GM10266 (cell line): Measurements from ENCODE around the gene OR10D3.
"Not testable (repeated sequence)": the region's sequence is repeated elsewhere in the genome, so short reads cannot be mapped to it uniquely, and the experiment has no call there.

Experiments
- DNase-seq: peaks from one replicate; pipeline ENCODE4 v3.0.0; 2012; ENCODE audit errors: extremely low spot score
- TF ChIP-seq, protein P1 (sequence below): IDR thresholded peaks from 2 replicates; pipeline ENCODE4 v1.5.1; 2012; ENCODE audit warnings: mild to moderate bottlenecking, low read depth; ENCODE audit not compliant: control insufficient read depth, insufficient read depth; ENCODE audit errors: missing control alignments

OR10D3 gene

GRCh38 chr11:124207102-124207792 lies 24.1 kb downstream of the OR10D3 start:
- DNase-seq, result no peak
- TF ChIP-seq, protein P1, sequence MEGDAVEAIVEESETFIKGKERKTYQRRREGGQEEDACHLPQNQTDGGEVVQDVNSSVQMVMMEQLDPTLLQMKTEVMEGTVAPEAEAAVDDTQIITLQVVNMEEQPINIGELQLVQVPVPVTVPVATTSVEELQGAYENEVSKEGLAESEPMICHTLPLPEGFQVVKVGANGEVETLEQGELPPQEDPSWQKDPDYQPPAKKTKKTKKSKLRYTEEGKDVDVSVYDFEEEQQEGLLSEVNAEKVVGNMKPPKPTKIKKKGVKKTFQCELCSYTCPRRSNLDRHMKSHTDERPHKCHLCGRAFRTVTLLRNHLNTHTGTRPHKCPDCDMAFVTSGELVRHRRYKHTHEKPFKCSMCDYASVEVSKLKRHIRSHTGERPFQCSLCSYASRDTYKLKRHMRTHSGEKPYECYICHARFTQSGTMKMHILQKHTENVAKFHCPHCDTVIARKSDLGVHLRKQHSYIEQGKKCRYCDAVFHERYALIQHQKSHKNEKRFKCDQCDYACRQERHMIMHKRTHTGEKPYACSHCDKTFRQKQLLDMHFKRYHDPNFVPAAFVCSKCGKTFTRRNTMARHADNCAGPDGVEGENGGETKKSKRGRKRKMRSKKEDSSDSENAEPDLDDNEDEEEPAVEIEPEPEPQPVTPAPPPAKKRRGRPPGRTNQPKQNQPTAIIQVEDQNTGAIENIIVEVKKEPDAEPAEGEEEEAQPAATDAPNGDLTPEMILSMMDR, result no peak

DNA sequence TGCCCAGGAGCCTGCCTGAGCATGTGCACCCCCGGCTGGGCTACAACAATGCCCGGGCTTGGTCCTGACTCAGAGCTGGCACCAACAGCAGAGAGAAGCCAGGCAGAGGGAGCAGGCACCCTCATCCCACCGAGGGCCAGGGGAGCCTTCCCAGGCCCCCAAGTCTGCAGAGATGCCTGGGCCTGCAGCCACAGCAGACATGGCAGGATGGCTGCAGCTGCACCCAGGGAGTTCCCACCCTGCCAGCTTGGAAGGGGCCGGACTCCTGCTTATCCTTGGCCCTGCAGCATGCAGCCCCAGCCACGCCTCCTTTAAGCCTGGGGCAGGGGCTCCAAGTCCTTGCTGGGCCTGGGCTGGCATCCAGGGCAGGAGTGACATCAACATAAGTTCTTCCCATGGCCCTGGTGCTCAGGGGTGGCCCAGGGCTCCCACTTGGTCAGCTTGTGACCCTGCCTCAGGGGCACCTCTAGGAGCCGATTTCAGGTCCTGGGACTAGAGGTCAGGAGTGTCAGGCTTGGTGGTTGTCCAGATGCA lies 26.7 kb downstream of the OR10D3 start:
- no peak for DNase-seq
- TF ChIP-seq, protein P1, result no peak

DNA sequence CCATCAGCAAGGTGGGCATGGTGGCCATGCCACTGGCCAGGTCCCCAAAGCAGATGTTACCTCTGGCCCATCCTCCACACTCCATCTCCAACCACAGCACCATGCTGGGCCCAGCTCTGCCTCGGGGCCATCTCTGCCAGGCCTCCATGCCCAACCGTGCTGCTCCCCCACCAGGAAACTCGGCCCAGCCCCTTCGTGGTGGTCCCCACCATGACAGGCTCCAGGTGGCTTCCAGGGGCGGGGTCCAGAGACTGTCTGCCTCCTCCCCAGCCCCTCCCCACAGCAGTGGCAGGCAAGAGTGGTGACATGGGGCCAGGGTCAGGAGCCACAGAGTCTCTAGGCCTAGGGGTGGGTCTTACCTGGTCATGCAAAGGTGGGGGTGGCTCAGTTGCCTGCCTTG lies 27.3 kb downstream of the OR10D3 start:
- no peak for DNase-seq
- TF ChIP-seq, protein P1, result no peak

- DNase-seq, result no peak
- TF ChIP-seq, protein P1, result no peak
Observed at GRCh38 chr11:124211321-124211720, 28.2 kb downstream of the OR10D3 start.

DNA sequence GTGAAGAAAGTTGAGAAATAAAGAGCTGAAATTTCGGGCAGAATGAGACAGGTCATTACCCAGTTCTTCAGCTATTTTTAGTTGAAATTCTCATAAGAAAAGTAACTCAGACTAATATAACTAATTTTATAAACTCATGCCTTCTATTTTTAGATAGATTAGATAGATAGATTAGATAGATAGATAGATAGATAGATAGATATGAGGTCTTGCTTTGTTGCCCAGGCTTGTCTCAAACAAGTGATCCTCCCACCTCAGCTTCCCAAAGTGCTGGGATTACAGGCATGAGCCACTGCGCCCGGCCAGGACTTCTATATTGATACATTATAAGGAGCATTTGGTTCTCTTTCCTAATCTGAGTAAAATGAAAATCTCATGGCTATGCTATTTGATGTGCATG lies 30.9 kb downstream of the OR10D3 start:
- TF ChIP-seq, protein P1, result no peak
- DNase-seq, result no peak

- no peak for DNase-seq
- TF ChIP-seq, protein P1, result no peak
Observed at GRCh38 chr11:124219126-124219525, 36.0 kb downstream of the OR10D3 start.

DNA sequence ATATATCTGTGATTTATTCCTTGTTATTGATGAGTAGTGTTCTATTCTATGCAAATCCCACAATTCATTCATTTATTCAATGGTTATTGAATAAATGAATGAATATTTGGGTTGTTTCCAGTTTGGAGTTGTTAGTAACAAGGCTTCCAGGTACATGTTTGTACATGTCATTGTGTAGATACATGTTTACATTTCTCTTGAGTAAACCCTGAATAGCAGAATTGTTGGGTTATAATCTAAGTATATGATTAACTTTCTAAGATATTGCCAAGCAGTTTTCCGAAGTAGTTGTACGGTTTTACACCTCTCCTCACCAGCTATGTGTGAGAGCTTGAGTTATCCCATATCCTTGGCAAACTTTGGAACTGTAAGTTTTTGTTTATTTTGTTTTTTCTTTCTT lies 39.3 kb downstream of the OR10D3 start:
- DNase-seq, result no peak
- TF ChIP-seq, protein P1, result no peak

GRCh38 chr11:124224618-124225423 lies 41.7 kb downstream of the OR10D3 start:
- DNase-seq, result not testable (repeated sequence)
